Caco-2 (cell line): ENCODE data around the gene TRPC4AP. TPM values are rescaled to one million over a fixed set of nuclear protein-coding genes. Genes with fewer than 3 reads are reported as not detected.

Experiments
- BruUV-seq: library from RNA; stranded (reverse); fragments of 400-500 nt; replicated peaks from 2 replicates; lab custom pipeline; 2021; lab: Mats Ljungman, UMichigan
- CTCF ChIA-PET: fragments of 300-600 bp; sonication (Branson Sonifier 250); formaldehyde crosslinking; loops from one replicate; lab custom pipeline; 2022; ENCODE audit warnings: antibody characterized with exemption; lab: Charles Lee
- POLR2A ChIA-PET: fragments of 300-600 bp; sonication (Branson Sonifier 250); formaldehyde crosslinking; loops from one replicate; lab custom pipeline; 2022; ENCODE audit warnings: antibody characterized with exemption; lab: Charles Lee
- DNase-seq, 2 experiments: peaks; one replicate each; pipeline versions ENCODE4 v3.0.0 to v3.0.0-alpha.2; 2020 to 2022
- H3K27me3 ChIP-seq: replicated peaks from 2 replicates; pipeline ENCODE4 v1.6.0; 2011; ENCODE audit warnings: low read length; ENCODE audit not compliant: control insufficient read depth, insufficient read depth
- H3K36me3 ChIP-seq: 2 replicates; pipeline ENCODE4 v1.5.1; 2011; ENCODE audit warnings: low read length; ENCODE audit not compliant: control insufficient read depth, insufficient read depth
- H3K4me1 ChIP-seq: fragments of 250-450 bp; sonication (Bioruptor Pico); 2 replicates; pipeline ENCODE4 v1.5.1; 2020; ENCODE audit warnings: mild to moderate bottlenecking
- H3K4me3 ChIP-seq: 2 replicates; pipeline ENCODE4 v1.5.1; 2011; ENCODE audit warnings: low read depth, mild to moderate bottlenecking, control low read depth, low read length
- H3K9me3 ChIP-seq: fragments of 250-450 bp; sonication (Bioruptor Pico); 2 replicates; pipeline ENCODE4 v1.5.1; 2020; ENCODE audit warnings: mild to moderate bottlenecking, moderate library complexity
- H3K27ac Mint-ChIP-seq: one replicate; pipeline ENCODE4 v1.8.0; 2022; ENCODE audit warnings: mixed read lengths; ENCODE audit not compliant: unreplicated experiment
- H3K27me3 Mint-ChIP-seq: one replicate; pipeline ENCODE4 v1.8.0; 2022; ENCODE audit warnings: mixed read lengths; ENCODE audit not compliant: insufficient read depth, unreplicated experiment
- H3K36me3 Mint-ChIP-seq: one replicate; pipeline ENCODE4 v1.8.0; 2022; ENCODE audit warnings: mild to moderate bottlenecking, mixed read lengths; ENCODE audit not compliant: insufficient read depth, unreplicated experiment
- H3K4me1 Mint-ChIP-seq: one replicate; pipeline ENCODE4 v1.8.0; 2022; ENCODE audit warnings: low read depth, mixed read lengths; ENCODE audit not compliant: unreplicated experiment
- H3K4me3 Mint-ChIP-seq: one replicate; pipeline ENCODE4 v1.8.0; 2022; ENCODE audit warnings: mild to moderate bottlenecking, moderate library complexity, mixed read lengths; ENCODE audit not compliant: unreplicated experiment
- H3K9me3 Mint-ChIP-seq: one replicate; pipeline ENCODE4 v1.8.0; 2022; ENCODE audit warnings: mixed read lengths; ENCODE audit not compliant: unreplicated experiment
- CTCF ChIP-seq, 2 experiments: fragments of 200-600 bp in 1 of 2; IDR thresholded peaks; 1 replicate in 1 of 2; 2 replicates in 1 of 2; pipeline versions ENCODE4 v1.5.1 to v1.8.0; 2011 to 2022; ENCODE audit warnings: antibody characterized with exemption in 1 of 2, control low read depth in 1 of 2, inconsistent platforms in 1 of 2, low read depth in 1 of 2, low read length in 1 of 2, mild to moderate bottlenecking in 1 of 2, moderate library complexity in 1 of 2; ENCODE audit not compliant: insufficient read depth in 1 of 2, severe bottlenecking in 1 of 2, unreplicated experiment in 1 of 2
- intact Hi-C: fragments of 100-400 bp; cut with micrococcal nuclease; formaldehyde crosslinking; loops from one replicate; pipeline ENCODE4 v1.10.0; 2022; ENCODE audit not compliant: unreplicated experiment
- total RNA-seq: library from RNA; stranded (reverse); gene quantifications from 2 replicates; pipeline ENCODE4 v1.2.3, GENCODE V29; 2022

Gene TRPC4AP
- total RNA-seq, 1 experiment from 2014 or later = 144 TPM

- H3K27me3 ChIP-seq = no peaks in the 10 kb centered on the region; the same call in 1 of the 2 replicates
- no peak overlapping the region for H3K4me3 Mint-ChIP-seq
- TF ChIP-seq CTCF (IDR thresholded peaks at IDR 0.05; ENCODE audit: insufficient read depth in 1 of 2, low read depth in 1 of 2, low read length in 1 of 2, severe bottlenecking in 1 of 2, unreplicated experiment in 1 of 2) = no peak
- BruUV-seq = no TSS peak
- no peaks in the 10 kb centered on the region for H3K4me1 Mint-ChIP-seq
- intact Hi-C loops = no loop called here
- H3K9me3 Mint-ChIP-seq = no peaks in the 10 kb centered on the region
- H3K27me3 Mint-ChIP-seq = no peaks in the 10 kb centered on the region
- DNase-seq = no peak
- no peaks in the 10 kb centered on the region for H3K9me3 ChIP-seq
- no peaks in the 10 kb centered on the region for H3K4me1 ChIP-seq
- H3K4me3 ChIP-seq = no peak overlapping the region
- H3K36me3 ChIP-seq = peaks cover 1% of the 10 kb centered on the region; the same call in 1 of the 2 replicates
- POLR2A ChIA-PET = no interaction called here
- H3K27ac Mint-ChIP-seq = no peak overlapping the region
- peaks cover 57% of the 10 kb centered on the region for H3K36me3 Mint-ChIP-seq
- CTCF ChIA-PET = interaction anchor here (2.3 kb wide), 1 partner anchor 115 kb away, joined by 5 read pairs; no protein-coding TSS in a partner anchor
Observed at GRCh38 chr20:34989118-34989517, 103.5 kb downstream of the TRPC4AP start.

- peaks cover 47% of the 10 kb centered on the region for H3K36me3 Mint-ChIP-seq
- H3K9me3 Mint-ChIP-seq = no peaks in the 10 kb centered on the region
- ChIA-PET POLR2A (no interaction called here), CTCF (interaction anchor here (0.6 to 2.3 kb wide), 4 partner anchors 32 to 114 kb away, joined by 3 to 5 read pairs (median 3); partner anchors contain the start of gene ACSS2)
- DNase-seq = no peak
- intact Hi-C loops = no loop called here
- H3K4me1 Mint-ChIP-seq = no peaks in the 10 kb centered on the region
- H3K27ac Mint-ChIP-seq = no peak overlapping the region
- H3K27me3 Mint-ChIP-seq = no peaks in the 10 kb centered on the region
- Histone ChIP-seq H3K36me3 (no peaks in the 10 kb centered on the region), H3K9me3 (no peaks in the 10 kb centered on the region), H3K4me1 (no peaks in the 10 kb centered on the region), H3K27me3 (no peaks in the 10 kb centered on the region; the same call in 1 of the 2 replicates), H3K4me3 (no peak overlapping the region)
- BruUV-seq = no TSS peak
- H3K4me3 Mint-ChIP-seq = no peak overlapping the region
- TF ChIP-seq CTCF (IDR thresholded peaks at IDR 0.05; ENCODE audit: insufficient read depth in 1 of 2, low read depth in 1 of 2, low read length in 1 of 2, severe bottlenecking in 1 of 2, unreplicated experiment in 1 of 2) = no peak
Observed at GRCh38 chr20:34988191-34988540, 104.4 kb downstream of the TRPC4AP start.

GRCh38 chr20:34987288-34988190, 105.1 kb downstream of the TRPC4AP start:
- Mint-ChIP-seq H3K4me1 (no peaks in the 10 kb centered on the region), H3K36me3 (peaks cover 41% of the 10 kb centered on the region), H3K27me3 (no peaks in the 10 kb centered on the region), H3K27ac (no peak overlapping the region), H3K9me3 (no peaks in the 10 kb centered on the region), H3K4me3 (no peak overlapping the region)
- Histone ChIP-seq H3K36me3 (no peaks in the 10 kb centered on the region), H3K4me1 (no peaks in the 10 kb centered on the region), H3K4me3 (no peak overlapping the region), H3K9me3 (no peaks in the 10 kb centered on the region), H3K27me3 (no peaks in the 10 kb centered on the region; the same call in 1 of the 2 replicates)
- ChIA-PET CTCF (interaction anchor here (0.6 to 2.3 kb wide), 5 partner anchors 32 to 134 kb away, joined by 3 to 5 read pairs (median 3); partner anchors contain the start of gene ACSS2), POLR2A (no interaction called here)
- intact Hi-C loops = no loop called here
- BruUV-seq = no TSS peak
- no peak for DNase-seq
- no peak for TF ChIP-seq CTCF (IDR thresholded peaks at IDR 0.05; ENCODE audit: insufficient read depth in 1 of 2, low read depth in 1 of 2, low read length in 1 of 2, severe bottlenecking in 1 of 2, unreplicated experiment in 1 of 2)
